K562 (cell line): Measurements from ENCODE around the gene SCYGR3. TPM values are rescaled to one million over a fixed set of nuclear protein-coding genes. Genes with fewer than 3 reads are reported as not detected.

Experiments
- CAMTA2 ChIP-seq: fragments of 250-450 bp; sonication (Bioruptor Pico); conservative IDR thresholded peaks from 2 replicates; pipeline ENCODE4 v1.5.1; 2022
- GATAD2B ChIP-seq: fragments of 450-650 bp; IDR thresholded peaks from 2 replicates; pipeline ENCODE4 v1.6.1; 2017; ENCODE audit warnings: mild to moderate bottlenecking, borderline replicate concordance
- JUND ChIP-seq, 2 experiments: IDR thresholded peaks; 2 replicates in 1 of 2; 3 replicates in 1 of 2; pipeline ENCODE4 v1.6.1; 2011; ENCODE audit warnings: borderline replicate concordance in 2 of 2, low read depth in 2 of 2, low read length in 2 of 2, improper control_type of control experiment in 1 of 2, missing biosample characterization in 1 of 2, missing genetic modification characterization in 1 of 2, missing genetic modification reagents in 1 of 2
- SRSF9 ChIP-seq: fragments of 200-400 bp; formaldehyde crosslinking; IDR thresholded peaks from 2 replicates; pipeline ENCODE4 v1.6.1; 2017; ENCODE audit warnings: low read depth, low read length, borderline replicate concordance
- YY1 ChIP-seq, 3 experiments: IDR thresholded peaks; 2 replicates each; pipeline ENCODE4 v1.6.1; 2011; ENCODE audit warnings: low read length in 2 of 3, mild to moderate bottlenecking in 2 of 3, moderate library complexity in 2 of 3, borderline replicate concordance in 1 of 3, control low read depth in 1 of 3, low read depth in 1 of 3; ENCODE audit not compliant: insufficient read depth in 3 of 3, insufficient replicate concordance in 2 of 3, control insufficient read depth in 1 of 3, insufficient read length in 1 of 3; ENCODE audit errors: extremely low read depth in 1 of 3
- ZFP91 ChIP-seq: sonication (generic); formaldehyde crosslinking; IDR thresholded peaks from 2 replicates; pipeline ENCODE4 v1.8.0; 2022; ENCODE audit warnings: mild to moderate bottlenecking, missing genetic modification reagents
- ZNF551 ChIP-seq: fragments of 250-450 bp; sonication (Bioruptor Pico); IDR thresholded peaks from 2 replicates; pipeline ENCODE4 v1.5.0; 2021; ENCODE audit warnings: mild to moderate bottlenecking, moderate library complexity
- polyA plus RNA-seq, 8 experiments: library from polyadenylated mRNA; depleted of rRNA in 4 of 8; stranded (reverse) in 5 of 8; unstranded in 3 of 8; fragments of >200 nt; fragmentation: Nextera tagmentation in 2 of 8; fragmentation: Illumina TruSeq in 1 of 8; extraction: Ambion mirVana in 2 of 8; extraction: Trizol in 1 of 8; gene quantifications; 2 replicates each; pipeline versions ENCODE4 v1.2.1 to v1.2.3, GENCODE V29; 2011 to 2014; ENCODE audit warnings: inconsistent platforms in 1 of 8, missing spikeins in 1 of 8
- total RNA-seq, 7 experiments: library from RNA; depleted of rRNA in 6 of 7; stranded (reverse); fragments of >200 nt in 6 of 7; fragmentation: Illumina TruSeq in 2 of 7; extraction: Trizol in 2 of 7; gene quantifications; 2 replicates each; pipeline versions ENCODE4 v1.2.1 to v1.2.3, GENCODE V29; 2011 to 2021; ENCODE audit warnings: low replicate concordance in 1 of 7

SCYGR3 gene
- total and polyA plus RNA-seq, 9 of the 15 experiments (the other 6 are each of a cell fraction or from before 2014, with no cell fraction given) = not detected

DNA sequence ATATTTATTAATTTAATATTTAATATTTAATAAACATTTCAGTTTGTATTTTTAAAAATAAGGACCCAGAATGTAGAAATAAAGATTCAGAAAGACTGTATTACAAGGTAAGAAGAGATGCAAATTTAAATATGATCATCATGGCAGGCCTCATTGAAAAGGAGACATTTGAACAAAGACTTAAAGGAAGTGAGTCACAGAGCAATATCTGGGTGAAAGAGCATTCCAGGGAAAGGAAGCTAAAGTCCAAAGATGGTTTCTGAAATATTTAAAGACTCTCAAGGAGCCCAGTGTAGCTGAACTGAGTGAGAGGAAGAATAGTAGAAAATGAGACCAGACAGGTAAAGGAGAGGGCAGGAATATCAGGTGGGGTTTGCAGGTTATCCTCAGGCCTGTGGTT, 8.6 kb upstream of the SCYGR3 start (continued):
- TF ChIP-seq GATAD2B = no peak
- no peak for TF ChIP-seq CAMTA2
- no peak for TF ChIP-seq YY1 (IDR thresholded peaks at IDR 0.05; ENCODE audit: borderline replicate concordance in 1 of 3, control insufficient read depth in 1 of 3, extremely low read depth in 1 of 3, insufficient read depth in 3 of 3, insufficient read length in 1 of 3, insufficient replicate concordance in 2 of 3, low read depth in 1 of 3, low read length in 2 of 3)
- no peak for TF ChIP-seq JUND (IDR thresholded peaks at IDR 0.05; ENCODE audit: borderline replicate concordance, low read depth, low read length)
- TF ChIP-seq JUND (tag; IDR thresholded peaks at IDR 0.05; ENCODE audit: borderline replicate concordance, low read depth, low read length) = no peak
- TF ChIP-seq ZNF551 (CRISPR knock-in tag) = no peak
- TF ChIP-seq ZFP91 = no peak
- TF ChIP-seq SRSF9 = no peak
